GM12872 (cell line): ENCODE results near the gene PFN3.

Experiments
- TF ChIP-seq, protein P1 (sequence below): IDR thresholded peaks from 3 replicates; pipeline ENCODE4 v1.5.1; 2011; ENCODE audit warnings: low read depth, mild to moderate bottlenecking, low read length, moderate library complexity; ENCODE audit not compliant: insufficient read depth

Gene PFN3

DNA sequence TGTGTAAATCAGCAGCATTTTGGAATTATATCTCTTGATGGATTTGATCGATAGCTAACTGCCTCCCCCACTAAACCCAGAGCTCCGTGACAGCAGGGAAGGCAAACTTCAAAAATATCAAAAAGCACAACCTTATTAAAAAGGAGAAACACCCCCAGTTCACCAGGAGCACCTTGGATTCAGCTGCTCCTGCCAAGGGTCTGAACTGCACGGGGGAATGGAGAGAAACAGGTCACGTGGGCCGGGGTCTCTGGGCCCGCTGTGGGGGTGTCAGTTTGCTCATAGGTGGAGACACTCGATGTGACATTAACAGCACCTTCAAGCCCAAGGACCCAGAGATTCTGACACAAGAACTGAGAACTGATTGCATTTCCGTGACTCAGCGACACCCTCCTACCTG, 17.3 kb downstream of the PFN3 start:
- TF ChIP-seq, protein P1, sequence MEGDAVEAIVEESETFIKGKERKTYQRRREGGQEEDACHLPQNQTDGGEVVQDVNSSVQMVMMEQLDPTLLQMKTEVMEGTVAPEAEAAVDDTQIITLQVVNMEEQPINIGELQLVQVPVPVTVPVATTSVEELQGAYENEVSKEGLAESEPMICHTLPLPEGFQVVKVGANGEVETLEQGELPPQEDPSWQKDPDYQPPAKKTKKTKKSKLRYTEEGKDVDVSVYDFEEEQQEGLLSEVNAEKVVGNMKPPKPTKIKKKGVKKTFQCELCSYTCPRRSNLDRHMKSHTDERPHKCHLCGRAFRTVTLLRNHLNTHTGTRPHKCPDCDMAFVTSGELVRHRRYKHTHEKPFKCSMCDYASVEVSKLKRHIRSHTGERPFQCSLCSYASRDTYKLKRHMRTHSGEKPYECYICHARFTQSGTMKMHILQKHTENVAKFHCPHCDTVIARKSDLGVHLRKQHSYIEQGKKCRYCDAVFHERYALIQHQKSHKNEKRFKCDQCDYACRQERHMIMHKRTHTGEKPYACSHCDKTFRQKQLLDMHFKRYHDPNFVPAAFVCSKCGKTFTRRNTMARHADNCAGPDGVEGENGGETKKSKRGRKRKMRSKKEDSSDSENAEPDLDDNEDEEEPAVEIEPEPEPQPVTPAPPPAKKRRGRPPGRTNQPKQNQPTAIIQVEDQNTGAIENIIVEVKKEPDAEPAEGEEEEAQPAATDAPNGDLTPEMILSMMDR, result no peak

DNA sequence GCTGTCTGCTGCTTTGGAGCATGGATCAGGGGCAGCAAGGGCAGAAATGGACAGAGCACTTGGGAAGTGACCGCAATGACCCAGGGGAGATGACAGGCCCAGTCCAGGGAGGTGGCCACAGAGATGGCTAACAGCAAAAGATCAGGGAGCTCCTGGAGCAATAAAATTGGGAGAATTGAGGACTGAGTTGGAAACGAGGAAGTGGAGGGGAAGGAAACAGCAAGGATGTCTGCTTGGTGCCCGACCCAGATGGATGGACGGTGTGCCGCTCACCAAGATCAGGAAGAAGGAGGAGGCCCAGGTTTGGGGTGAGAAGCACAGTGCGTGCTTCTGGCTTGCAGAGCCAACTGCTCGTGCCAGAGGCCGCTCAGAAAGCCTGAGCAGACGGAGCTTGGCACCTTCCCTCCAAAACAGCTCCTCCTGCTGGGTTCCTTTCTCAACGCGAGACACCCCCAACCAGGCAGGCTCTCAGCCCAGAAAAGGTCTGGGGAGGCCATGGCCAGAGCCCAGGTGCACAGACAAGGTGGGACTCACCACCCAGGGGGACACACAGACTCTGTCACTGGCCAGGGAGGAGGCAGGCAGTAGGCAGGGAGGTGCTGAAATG, 17.9 kb downstream of the PFN3 start:
- TF ChIP-seq, protein P1, result peak; percentile 51

DNA sequence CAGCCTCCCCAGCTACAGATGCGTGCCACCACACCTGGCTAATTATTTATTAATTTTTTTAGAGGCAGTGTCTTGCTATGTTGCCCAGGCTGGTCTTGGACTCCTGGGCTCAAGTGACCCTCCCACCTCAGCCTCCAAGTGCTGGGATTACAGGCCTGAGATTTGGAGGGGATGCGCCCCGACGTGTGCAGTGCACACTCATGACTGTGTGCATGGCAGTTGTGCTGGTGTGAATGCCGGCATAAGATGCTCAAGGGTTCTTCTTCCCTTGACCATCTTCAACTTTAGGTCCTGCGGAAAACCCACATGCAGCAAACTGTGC, 19.7 kb downstream of the PFN3 start:
- TF ChIP-seq, protein P1, result no peak

DNA sequence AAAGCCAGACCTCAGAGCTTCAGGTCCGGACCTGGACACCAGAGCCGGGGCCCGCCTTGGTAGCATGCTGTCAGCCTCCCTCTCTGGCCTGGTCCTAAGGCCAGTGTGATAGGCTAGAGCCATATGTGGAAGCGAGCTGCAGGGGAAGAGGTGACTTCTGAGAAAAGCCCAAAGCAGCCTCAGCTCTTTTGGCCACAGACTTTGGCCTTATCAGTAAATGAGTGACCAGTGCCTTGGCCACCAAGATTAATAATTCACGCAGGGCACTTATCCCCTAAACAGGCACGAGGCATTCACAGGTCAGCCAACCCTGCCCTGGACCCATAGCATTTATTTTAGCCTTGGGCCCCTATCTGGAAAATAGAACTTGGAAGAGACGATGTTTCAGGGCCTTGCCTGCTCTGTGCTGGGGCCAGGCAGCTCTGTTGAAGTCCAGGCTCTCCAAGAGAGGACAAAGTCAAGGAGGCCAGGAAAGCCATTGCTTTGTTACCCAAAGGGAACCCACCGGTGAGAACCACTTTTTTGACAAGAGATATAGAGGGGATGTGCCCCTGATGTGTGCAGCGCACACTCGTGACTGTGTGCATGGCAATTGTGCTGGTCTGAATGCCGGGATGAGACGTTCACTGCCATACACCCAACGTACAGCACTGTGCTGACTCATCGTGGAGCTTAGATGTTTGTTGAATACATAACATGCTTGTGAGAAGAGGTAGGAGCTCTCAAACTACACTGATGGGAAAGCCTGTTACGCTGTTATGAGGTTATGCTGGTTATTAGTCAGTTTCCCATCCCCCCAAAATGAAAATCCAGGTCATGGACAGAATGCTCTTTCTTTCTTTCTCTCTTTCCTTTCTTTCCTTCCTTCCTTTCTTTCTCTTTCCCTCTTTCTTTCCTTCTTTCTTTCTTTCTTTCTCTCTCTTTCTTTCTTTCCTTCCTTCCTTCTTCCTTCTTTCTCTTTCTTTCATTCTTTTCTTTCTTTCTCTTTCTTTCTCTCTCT, 21.3 kb downstream of the PFN3 start:
- TF ChIP-seq, protein P1, result no peak

DNA sequence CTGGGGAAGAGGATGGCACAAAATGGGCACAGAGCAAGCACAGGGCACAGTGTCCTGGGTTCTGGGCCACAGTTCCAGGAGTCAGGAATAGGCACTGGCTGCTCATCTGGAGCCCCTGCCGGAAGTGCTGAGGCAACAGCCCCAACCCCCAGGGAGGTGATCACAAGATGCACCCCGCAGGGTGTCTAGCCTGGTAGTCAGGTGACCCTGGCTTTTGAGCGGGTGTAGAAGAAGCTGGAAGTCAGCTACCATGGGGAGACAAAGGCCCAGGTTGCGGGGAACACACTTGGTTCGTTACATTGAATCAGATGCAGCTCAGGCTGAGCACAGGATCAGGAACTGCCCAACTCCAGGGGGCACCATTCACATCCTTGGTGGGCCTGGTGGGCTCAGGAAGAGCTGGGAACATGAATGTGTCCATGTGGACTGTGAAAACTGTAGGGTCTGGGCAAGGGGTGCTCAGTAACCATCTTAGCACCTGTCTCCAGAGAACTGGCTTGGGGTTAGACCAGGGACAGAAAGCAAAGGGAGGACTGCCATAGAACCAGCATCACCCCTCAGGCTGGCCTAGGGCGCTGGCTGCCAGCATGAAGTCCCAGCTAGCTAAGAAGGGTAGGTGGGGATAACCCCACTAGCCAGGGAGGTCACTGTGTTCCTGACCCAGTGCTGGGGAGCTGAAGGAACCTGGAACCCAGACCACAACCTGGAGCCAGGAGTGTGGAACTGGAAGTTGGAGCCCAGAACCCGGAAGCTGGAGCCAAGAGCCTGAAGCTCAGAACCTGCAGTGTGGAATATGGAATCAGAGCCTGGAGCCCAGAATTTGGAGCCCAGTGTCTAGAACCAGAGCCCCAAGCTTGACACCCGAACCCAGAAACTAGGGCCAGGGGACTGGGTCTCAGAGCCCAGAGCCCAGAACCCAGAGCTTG, 22.3 kb downstream of the PFN3 start:
- TF ChIP-seq, protein P1, result no peak; the same call in 2 of the 3 replicates

DNA sequence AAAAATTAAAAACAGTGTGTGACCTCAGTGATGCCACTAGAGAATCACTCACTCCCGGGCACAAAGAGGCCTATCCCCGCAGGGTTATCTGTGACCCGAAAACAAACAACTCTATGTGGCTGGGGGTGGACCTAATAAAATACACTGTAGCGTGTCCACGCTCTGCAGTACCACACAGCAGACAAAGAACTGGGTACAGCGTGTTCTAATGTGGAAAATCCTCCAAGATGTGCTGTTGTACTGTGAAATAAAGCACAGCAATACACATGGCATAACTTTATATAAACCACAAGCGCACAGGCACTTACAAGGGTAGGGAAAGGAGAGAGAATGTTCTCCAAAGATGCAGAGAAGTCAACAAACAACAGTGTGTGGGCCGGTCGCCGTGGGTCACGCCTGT, 24.4 kb downstream of the PFN3 start:
- TF ChIP-seq, protein P1, result no peak

DNA sequence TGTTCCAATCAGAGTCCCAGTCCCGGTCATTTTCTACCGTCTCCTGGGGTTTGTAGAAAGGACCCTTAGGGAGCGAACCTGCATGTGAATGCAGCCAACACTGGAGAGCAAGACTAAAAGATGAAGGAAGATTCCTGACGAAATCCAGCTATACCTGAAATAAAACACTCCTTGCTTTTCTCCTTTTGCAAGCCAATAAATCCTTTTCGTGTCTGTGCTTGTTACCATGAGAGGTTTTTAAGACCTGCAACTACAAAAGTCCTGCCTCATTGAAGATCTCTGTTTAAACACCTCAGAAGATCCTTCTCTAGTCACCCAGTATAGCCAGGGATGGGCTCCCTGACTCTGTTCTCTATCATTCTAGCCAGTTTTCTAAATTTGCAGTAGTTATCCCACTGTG, 26.2 kb downstream of the PFN3 start:
- TF ChIP-seq, protein P1, result no peak
